Mesendoderm (in vitro differentiated cells): ENCODE data around the gene SPEM1.

Experiments used
- DNase-seq: peaks from one replicate; pipeline ENCODE4 v3.0.0; 2013
- H2AK5ac ChIP-seq: 2 replicates; pipeline ENCODE4 v1.6.1; 2013; ENCODE audit warnings: low read length, inconsistent platforms
- H2BK120ac ChIP-seq: 2 replicates; pipeline ENCODE4 v1.6.1; 2013; ENCODE audit warnings: low read depth, mild to moderate bottlenecking, low read length, moderate library complexity, mixed read lengths
- H2BK15ac ChIP-seq: replicated peaks from 2 replicates; pipeline ENCODE4 v1.6.1; 2013; ENCODE audit warnings: low read depth, mild to moderate bottlenecking, moderate library complexity
- H2BK5ac ChIP-seq: 2 replicates; pipeline ENCODE4 v1.6.1; 2013; ENCODE audit warnings: low read length, inconsistent platforms
- H3K18ac ChIP-seq: 2 replicates; pipeline ENCODE4 v1.6.1; 2013; ENCODE audit warnings: mild to moderate bottlenecking, low read length, mixed read lengths
- H3K23ac ChIP-seq: one replicate; pipeline ENCODE4 v1.6.1; 2013; ENCODE audit warnings: low read length
- H3K27ac ChIP-seq: 2 replicates; pipeline ENCODE4 v1.5.1; 2013; ENCODE audit warnings: low read depth, mild to moderate bottlenecking, inconsistent platforms, low read length, moderate library complexity
- H3K27me3 ChIP-seq: 2 replicates; pipeline ENCODE4 v1.6.1; 2013; ENCODE audit warnings: low read length, control low read depth, mild to moderate bottlenecking, inconsistent platforms; ENCODE audit not compliant: insufficient read depth, poor library complexity
- H3K36me3 ChIP-seq: 2 replicates; pipeline ENCODE4 v1.6.1; 2013; ENCODE audit warnings: low read length, inconsistent platforms; ENCODE audit not compliant: control insufficient read depth, insufficient read depth
- H3K4ac ChIP-seq: one replicate; pipeline ENCODE4 v1.6.1; 2013; ENCODE audit warnings: low read depth, mild to moderate bottlenecking, low read length, moderate library complexity
- H3K4me1 ChIP-seq: 2 replicates; pipeline ENCODE4 v1.6.1; 2013; ENCODE audit warnings: low read depth, low read length, inconsistent platforms; ENCODE audit not compliant: control insufficient read depth
- H3K4me2 ChIP-seq: 2 replicates; pipeline ENCODE4 v1.6.1; 2013; ENCODE audit warnings: low read length
- H3K4me3 ChIP-seq: 2 replicates; pipeline ENCODE4 v1.5.1; 2013; ENCODE audit warnings: mild to moderate bottlenecking, low read length
- H3K56ac ChIP-seq: one replicate; pipeline ENCODE4 v1.6.1; 2013; ENCODE audit warnings: low read length
- H3K79me1 ChIP-seq: 2 replicates; pipeline ENCODE4 v1.6.1; 2013; ENCODE audit warnings: low read length, inconsistent platforms
- H3K79me2 ChIP-seq: 2 replicates; pipeline ENCODE4 v1.6.1; 2013; ENCODE audit warnings: mild to moderate bottlenecking, low read length; ENCODE audit not compliant: control insufficient read depth, insufficient read depth
- H3K9ac ChIP-seq: 2 replicates; pipeline ENCODE4 v1.6.1; 2013; ENCODE audit warnings: low read length, inconsistent platforms
- H4K5ac ChIP-seq: one replicate; pipeline ENCODE4 v1.6.1; 2013; ENCODE audit warnings: low read length
- H4K8ac ChIP-seq: one replicate; pipeline ENCODE4 v1.6.1; 2013; ENCODE audit warnings: low read depth, mild to moderate bottlenecking, control low read depth, low read length, moderate library complexity
- WGBS: extraction: QIAGEN DNeasy Blood & Tissue Kit; methylation state at CpG from one replicate; pipeline ENCODE4 v1.1.7; 2013; ENCODE audit warnings: low lambda C conversion rate, missing lambda C conversion rate; ENCODE audit not compliant: insufficient coverage; ENCODE audit errors: extremely low coverage; 5-methylcytosine and 5-hydroxymethylcytosine counted together

The SPEM1 gene

GRCh38 chr17:7438656-7439460 is 18.7 kb downstream of the SPEM1 start:
- Histone ChIP-seq H2BK5ac (no peak overlapping the region), H3K9ac (peak overlapping the region; percentile 81), H2BK120ac (no peak overlapping the region), H3K36me3 (no peaks in the 10 kb centered on the region), H3K18ac (no peak overlapping the region), H3K4me2 (peak overlapping the region; percentile 73), H3K56ac (peak overlapping the region; percentile 90), H2AK5ac (no peak overlapping the region), H3K4me1 (peaks cover 5% of the 10 kb centered on the region), H2BK15ac (no peak overlapping the region), H3K79me1 (no peaks in the 10 kb centered on the region), H4K5ac (no peak overlapping the region), H3K79me2 (no peaks in the 10 kb centered on the region), H3K4me3 (peak overlapping the region; percentile 37), H3K27ac (no peak overlapping the region), H3K27me3 (peaks cover 9% of the 10 kb centered on the region), H3K4ac (no peak overlapping the region), H4K8ac (no peak overlapping the region), H3K23ac (peak overlapping the region; percentile 91)
- DNase-seq, result no peak
- no CpG with 5 or more reads among the region's 11 CpGs for WGBS

DNA sequence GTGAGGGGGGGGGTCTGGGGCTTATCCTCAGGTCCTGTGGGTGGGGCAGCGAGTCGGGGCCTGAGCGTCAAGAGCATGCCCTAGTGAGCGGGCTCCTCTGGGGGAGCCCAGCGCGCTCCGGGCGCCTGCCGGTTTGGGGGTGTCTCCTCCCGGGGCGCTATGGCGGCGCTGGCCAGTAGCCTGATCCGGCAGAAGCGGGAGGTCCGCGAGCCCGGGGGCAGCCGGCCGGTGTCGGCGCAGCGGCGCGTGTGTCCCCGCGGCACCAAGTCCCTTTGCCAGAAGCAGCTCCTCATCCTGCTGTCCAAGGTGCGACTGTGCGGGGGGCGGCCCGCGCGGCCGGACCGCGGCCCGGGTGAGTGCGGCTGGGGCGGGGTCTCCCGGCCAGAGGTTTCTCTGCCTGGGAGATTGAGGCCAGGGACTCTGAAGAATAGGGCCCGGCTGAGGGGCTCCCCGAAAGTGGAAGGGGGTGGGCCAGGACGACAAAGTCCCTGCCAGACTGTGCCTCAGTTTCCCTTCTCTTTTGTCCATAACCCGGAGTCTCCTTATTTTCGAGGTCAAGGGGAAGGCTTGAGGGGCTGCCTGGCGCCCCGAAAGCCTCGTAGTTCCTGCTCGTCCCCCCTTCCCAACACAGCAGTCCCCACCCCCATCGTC is 19.5 kb downstream of the SPEM1 start, which contains the start of gene FGF11:
Gene FGF11, plus strand, starts transcription at position 51 of the 651 bp plus-strand sequence. Its CDS starts 109 bp downstream, at position 160.
- H2BK15ac ChIP-seq, result no peak within 1 kb of the TSS
- H3K4me3 ChIP-seq, result peak within 1 kb of the TSS; percentile 87
- no peak within 1 kb of the TSS for H2BK120ac ChIP-seq
- no peaks in the 10 kb centered on the region for H3K79me1 ChIP-seq
- H2AK5ac ChIP-seq, result no peak within 1 kb of the TSS
- H3K4me2 ChIP-seq, result peak within 1 kb of the TSS; percentile 88
- H3K18ac ChIP-seq, result peak within 1 kb of the TSS; percentile 82
- no peak within 1 kb of the TSS for H4K5ac ChIP-seq
- peak within 1 kb of the TSS; percentile 60 for H2BK5ac ChIP-seq
- peaks cover 5% of the 10 kb centered on the region for H3K4me1 ChIP-seq
- peaks cover 9% of the 10 kb centered on the region for H3K27me3 ChIP-seq
- peak within 1 kb of the TSS; percentile 98 for H3K56ac ChIP-seq
- no peak within 1 kb of the TSS for H3K4ac ChIP-seq
- H3K27ac ChIP-seq, result no peak within 1 kb of the TSS
- H3K9ac ChIP-seq, result peak within 1 kb of the TSS; percentile 96
- DNase-seq, result no peak
- peak within 1 kb of the TSS; percentile 68 for H4K8ac ChIP-seq
- no CpG with 5 or more reads among the region's 50 CpGs for WGBS
- H3K79me2 ChIP-seq, result no peaks in the 10 kb centered on the region
- peak within 1 kb of the TSS; percentile 91 for H3K23ac ChIP-seq
- no peaks in the 10 kb centered on the region for H3K36me3 ChIP-seq

DNA sequence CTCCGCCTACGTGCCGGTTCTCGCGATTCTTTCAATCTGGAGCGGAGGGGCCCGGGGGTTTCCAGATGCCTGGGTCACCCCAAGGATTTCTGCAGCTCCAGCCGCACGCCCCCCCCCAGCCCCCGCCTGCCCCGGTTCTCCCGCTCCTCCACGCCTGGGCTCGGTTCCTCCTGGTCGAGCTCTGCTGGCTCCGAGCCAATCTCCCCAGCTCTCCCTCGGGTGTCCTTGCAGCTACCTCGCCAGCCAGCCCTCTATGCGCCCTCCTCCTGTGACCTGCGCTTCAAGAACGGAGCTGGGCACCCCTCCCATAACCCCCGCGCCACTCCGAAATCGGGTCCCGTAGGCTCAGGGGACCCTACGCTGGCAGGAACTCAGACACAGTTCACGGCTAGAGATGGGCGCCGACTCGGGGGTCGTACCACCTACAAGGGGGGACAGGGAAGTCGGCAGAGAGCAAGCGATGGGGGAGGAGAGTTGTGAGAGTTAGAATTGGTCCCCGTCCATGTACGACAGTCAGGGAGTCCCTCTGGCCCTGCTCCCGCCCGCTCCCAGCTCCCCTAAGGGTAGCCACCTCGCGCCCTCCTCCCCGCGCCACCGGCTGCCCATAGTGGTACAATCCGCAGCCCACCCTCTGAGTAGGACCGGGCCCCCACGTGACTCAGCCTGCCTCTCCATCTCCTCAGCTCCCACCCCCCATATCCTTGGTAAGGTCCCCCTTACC is 20.1 kb downstream of the SPEM1 start:
- Histone ChIP-seq H3K4me2 (peak overlapping the region; percentile 88), H3K27me3 (peaks cover 9% of the 10 kb centered on the region), H4K5ac (no peak overlapping the region), H3K4ac (no peak overlapping the region), H2BK5ac (peak overlapping the region; percentile 60), H3K9ac (peak overlapping the region; percentile 96), H2BK15ac (no peak overlapping the region), H3K79me2 (no peaks in the 10 kb centered on the region), H3K56ac (peak overlapping the region; percentile 98), H3K4me3 (peak overlapping the region; percentile 87), H4K8ac (peak overlapping the region; percentile 68), H2AK5ac (no peak overlapping the region), H3K4me1 (peaks cover 5% of the 10 kb centered on the region), H3K36me3 (no peaks in the 10 kb centered on the region), H2BK120ac (no peak overlapping the region), H3K23ac (no peak overlapping the region), H3K27ac (no peak overlapping the region), H3K18ac (peak overlapping the region; percentile 82), H3K79me1 (no peaks in the 10 kb centered on the region)
- WGBS, result no CpG with 5 or more reads among the region's 46 CpGs
- DNase-seq, result peak; percentile 60

DNA sequence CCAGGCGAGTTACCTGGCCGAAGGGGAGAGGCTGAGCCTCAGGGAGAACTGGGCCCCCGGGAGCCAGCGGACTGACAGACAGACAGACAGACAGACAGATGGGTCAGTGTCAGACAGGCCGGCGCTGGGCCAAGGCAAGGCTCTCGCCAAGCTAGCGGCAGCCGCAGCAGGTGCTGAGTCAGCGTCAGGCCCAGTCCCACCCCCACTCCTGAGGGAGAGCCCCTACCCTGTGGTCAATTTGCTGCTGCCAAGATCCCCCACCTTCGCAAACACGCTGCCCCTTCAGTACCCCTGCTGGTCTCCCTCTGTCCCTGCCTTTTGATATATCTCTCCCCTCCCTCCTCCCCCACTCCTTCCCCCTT is 20.7 kb downstream of the SPEM1 start:
- Histone ChIP-seq H4K8ac (no peak overlapping the region), H3K4ac (no peak overlapping the region), H2BK120ac (no peak overlapping the region), H3K4me1 (peaks cover 5% of the 10 kb centered on the region), H3K36me3 (no peaks in the 10 kb centered on the region), H4K5ac (no peak overlapping the region), H3K23ac (no peak overlapping the region), H3K9ac (peak overlapping the region; percentile 96), H3K18ac (no peak overlapping the region), H3K4me2 (peak overlapping the region; percentile 88), H3K4me3 (no peak overlapping the region), H3K56ac (peak overlapping the region; percentile 98), H3K79me2 (no peaks in the 10 kb centered on the region), H2AK5ac (no peak overlapping the region), H2BK15ac (no peak overlapping the region), H3K27ac (no peak overlapping the region), H3K79me1 (no peaks in the 10 kb centered on the region), H3K27me3 (peaks cover 9% of the 10 kb centered on the region), H2BK5ac (no peak overlapping the region)
- peak; percentile 71 for DNase-seq
- WGBS, result no CpG with 5 or more reads among the region's 12 CpGs

DNA sequence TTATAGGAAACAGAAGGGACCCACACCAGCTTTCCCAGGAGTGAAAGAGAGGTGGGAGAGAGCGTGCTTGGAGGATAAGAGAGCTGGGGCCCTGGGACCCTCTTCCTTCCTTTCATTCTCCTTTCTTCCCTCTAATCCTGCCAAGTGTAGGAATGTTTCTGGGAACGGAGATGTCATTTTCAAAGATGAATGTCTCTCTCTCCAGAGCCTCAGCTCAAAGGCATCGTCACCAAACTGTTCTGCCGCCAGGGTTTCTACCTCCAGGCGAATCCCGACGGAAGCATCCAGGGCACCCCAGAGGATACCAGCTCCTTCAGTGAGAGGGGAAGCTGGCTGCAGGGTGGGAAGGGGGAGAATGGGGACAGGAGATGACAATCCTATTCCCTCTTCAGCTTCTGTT is 21.1 kb downstream of the SPEM1 start:
- WGBS, result no CpG with 5 or more reads among the region's 7 CpGs
- Histone ChIP-seq H3K4ac (no peak overlapping the region), H2AK5ac (no peak overlapping the region), H3K4me3 (no peak overlapping the region), H2BK5ac (no peak overlapping the region), H3K27me3 (peaks cover 9% of the 10 kb centered on the region), H4K8ac (no peak overlapping the region), H3K27ac (no peak overlapping the region), H3K79me2 (no peaks in the 10 kb centered on the region), H3K4me1 (peaks cover 5% of the 10 kb centered on the region), H3K4me2 (no peak overlapping the region), H3K18ac (no peak overlapping the region), H3K56ac (peak overlapping the region; percentile 9), H3K9ac (peak overlapping the region; percentile 8), H2BK15ac (no peak overlapping the region), H3K23ac (no peak overlapping the region), H3K36me3 (no peaks in the 10 kb centered on the region), H3K79me1 (no peaks in the 10 kb centered on the region), H4K5ac (no peak overlapping the region), H2BK120ac (no peak overlapping the region)
- DNase-seq, result no peak
